ENCODE data around the gene CNOT6L.
"Not testable (repeated sequence)": the region's sequence is repeated elsewhere in the genome, so short reads cannot be mapped to it uniquely, and the experiment has no call there.

Gene CNOT6L

DNA sequence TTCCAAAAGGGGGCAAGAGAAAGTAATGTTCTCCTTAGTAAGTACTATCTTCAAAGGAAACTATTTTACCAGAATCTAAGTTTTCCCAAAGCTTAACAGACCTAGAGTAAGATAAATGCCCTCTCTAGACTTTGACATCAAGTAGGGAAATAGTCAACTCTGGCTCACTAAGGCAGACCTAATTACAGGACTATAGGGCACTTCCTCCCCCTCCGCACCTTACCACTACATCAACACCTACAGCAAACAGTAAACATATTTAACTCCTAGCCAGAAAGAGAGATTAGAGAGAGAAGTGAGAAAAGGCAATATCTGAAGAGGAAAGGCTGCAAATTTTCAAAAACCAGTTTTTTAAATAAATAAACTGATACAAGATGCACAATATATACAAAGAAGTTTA is 60.4 kb downstream of the CNOT6L start:
- Histone ChIP-seq H2AFZ (ENCODE audit: low read depth, low read length) (no peak overlapping the region), H3K4me1 (ENCODE audit: insufficient read depth, low read length) (no peaks in the 10 kb centered on the region), H3K27me3 (ENCODE audit: insufficient read depth, low read length) (no peaks in the 10 kb centered on the region), H3K36me3 (ENCODE audit: insufficient read depth, low read length) (peaks cover 10% of the 10 kb centered on the region), H3K9me3 (ENCODE audit: low read length) (peaks cover 6% of the 10 kb centered on the region), H3K4me3 (ENCODE audit: low read length) (no peak overlapping the region)

DNA sequence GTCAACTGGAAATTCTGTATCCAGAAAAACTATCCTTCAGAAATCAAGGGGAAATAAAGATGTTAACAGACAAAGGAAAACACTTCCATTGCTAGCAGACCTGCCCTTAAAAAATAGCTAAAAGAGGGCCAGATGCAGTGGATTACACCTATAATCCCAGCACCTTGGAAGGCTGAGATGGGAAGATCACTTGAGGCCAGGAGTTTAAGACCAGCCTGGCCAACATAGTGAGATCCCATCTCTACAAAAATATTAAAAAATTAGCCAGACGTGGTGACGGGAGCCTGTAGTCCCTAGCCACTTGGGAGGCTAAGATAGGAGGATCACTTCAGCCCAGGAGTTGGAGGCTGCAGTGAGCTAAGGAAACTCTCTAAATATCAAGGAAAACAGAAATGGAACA is 67.4 kb downstream of the CNOT6L start:
- no peaks in the 10 kb centered on the region for H3K27me3 ChIP-seq (ENCODE audit: insufficient read depth, low read length)
- no peaks in the 10 kb centered on the region for H3K4me1 ChIP-seq (ENCODE audit: insufficient read depth, low read length)
- peaks cover 6% of the 10 kb centered on the region for H3K9me3 ChIP-seq (ENCODE audit: low read length)
- no peak overlapping the region for H2AFZ ChIP-seq (ENCODE audit: low read depth, low read length)
- H3K4me3 ChIP-seq (ENCODE audit: low read length), result no peak overlapping the region
- H3K36me3 ChIP-seq (ENCODE audit: insufficient read depth, low read length), result peaks cover 10% of the 10 kb centered on the region

DNA sequence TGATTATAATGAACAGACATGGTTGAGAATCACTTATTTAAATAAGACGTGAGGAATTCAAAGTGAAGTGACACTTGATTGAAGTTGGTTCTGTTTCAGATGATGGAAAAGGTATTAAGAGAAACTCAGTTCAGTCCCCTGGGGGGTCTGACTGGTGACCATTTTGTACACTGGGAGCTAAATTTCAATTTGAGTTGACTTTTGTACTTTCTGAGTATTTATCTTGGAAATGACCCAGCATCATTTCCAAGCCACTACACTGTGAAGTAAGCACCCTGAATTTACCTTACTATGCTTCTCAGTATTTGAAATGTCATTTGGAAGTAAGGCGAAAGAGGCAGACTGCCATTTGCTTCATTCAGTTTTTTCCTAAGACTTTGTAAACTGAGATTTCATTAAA is 73.4 kb downstream of the CNOT6L start:
- Histone ChIP-seq H3K4me3 (ENCODE audit: low read length) (no peak overlapping the region), H3K36me3 (ENCODE audit: insufficient read depth, low read length) (peaks cover 3% of the 10 kb centered on the region), H2AFZ (ENCODE audit: low read depth, low read length) (no peak overlapping the region), H3K9me3 (ENCODE audit: low read length) (peaks cover 1% of the 10 kb centered on the region), H3K4me1 (ENCODE audit: insufficient read depth, low read length) (no peaks in the 10 kb centered on the region), H3K27me3 (ENCODE audit: insufficient read depth, low read length) (no peaks in the 10 kb centered on the region)

DNA sequence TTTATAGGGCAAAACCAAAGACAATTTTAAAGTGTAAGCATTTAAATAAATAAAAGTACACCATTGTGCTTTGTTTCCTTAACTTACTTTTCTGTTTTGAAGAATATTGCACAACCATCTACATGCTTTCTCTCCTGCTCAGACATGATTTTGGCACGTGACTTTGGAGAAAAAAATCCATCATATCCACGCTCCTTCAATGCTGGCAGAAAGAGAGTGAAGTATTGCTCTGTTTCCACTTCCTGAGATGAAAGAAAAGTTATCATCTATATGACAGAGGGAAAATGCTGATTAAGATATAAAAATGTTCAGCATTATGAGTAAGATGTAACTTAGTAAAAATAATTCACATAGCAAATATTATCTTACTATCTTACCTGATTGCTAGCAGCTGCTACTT is 77.1 kb downstream of the CNOT6L start:
- H3K4me1 ChIP-seq (ENCODE audit: insufficient read depth, low read length), result no peaks in the 10 kb centered on the region
- no peak overlapping the region for H3K4me3 ChIP-seq (ENCODE audit: low read length)
- H2AFZ ChIP-seq (ENCODE audit: low read depth, low read length), result no peak overlapping the region
- H3K27me3 ChIP-seq (ENCODE audit: insufficient read depth, low read length), result no peaks in the 10 kb centered on the region
- H3K36me3 ChIP-seq (ENCODE audit: insufficient read depth, low read length), result peaks cover 19% of the 10 kb centered on the region
- H3K9me3 ChIP-seq (ENCODE audit: low read length), result no peaks in the 10 kb centered on the region

DNA sequence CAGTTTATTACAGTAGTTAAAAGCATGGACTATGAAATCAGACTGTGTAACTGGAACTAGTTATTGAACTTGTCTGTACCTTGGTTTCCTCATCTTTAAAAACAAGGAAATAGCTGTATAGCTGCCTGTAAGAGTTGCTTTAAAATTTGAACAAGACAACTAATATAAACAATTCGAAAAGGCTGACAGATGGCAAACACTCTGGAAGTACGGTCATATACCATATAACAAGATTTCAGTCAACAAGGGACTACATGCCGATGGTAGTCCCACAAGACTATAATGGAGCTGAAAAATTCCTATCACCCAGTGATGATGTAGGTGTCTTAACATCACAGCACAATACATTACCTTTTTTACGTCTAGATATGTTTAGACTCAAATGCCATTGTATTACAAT is 78.7 kb downstream of the CNOT6L start:
- peaks cover 19% of the 10 kb centered on the region for H3K36me3 ChIP-seq (ENCODE audit: insufficient read depth, low read length)
- no peaks in the 10 kb centered on the region for H3K4me1 ChIP-seq (ENCODE audit: insufficient read depth, low read length)
- H3K9me3 ChIP-seq (ENCODE audit: low read length), result no peaks in the 10 kb centered on the region
- H3K4me3 ChIP-seq (ENCODE audit: low read length), result no peak overlapping the region
- H3K27me3 ChIP-seq (ENCODE audit: insufficient read depth, low read length), result no peaks in the 10 kb centered on the region
- H2AFZ ChIP-seq (ENCODE audit: low read depth, low read length), result no peak overlapping the region

DNA sequence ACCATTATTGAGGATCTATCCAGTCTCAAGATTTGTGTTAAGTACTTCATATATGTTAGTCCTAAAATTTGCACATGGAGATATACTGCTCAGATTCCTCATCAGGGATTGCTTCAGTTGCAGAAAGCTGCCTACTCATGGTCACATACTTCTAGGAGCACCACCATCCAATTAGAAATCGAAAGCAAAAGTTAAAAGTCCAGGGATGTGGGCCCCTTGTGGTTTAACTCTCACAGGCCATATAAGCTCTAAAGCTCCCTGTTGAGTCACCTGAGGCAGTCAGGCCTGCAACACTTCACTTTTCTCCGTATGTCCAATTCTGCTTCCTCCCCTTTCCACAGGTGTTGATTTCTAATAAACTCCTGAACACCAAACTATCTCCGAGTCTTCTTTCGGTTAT is 84.2 kb downstream of the CNOT6L start:
- H3K4me1 ChIP-seq (ENCODE audit: insufficient read depth, low read length), result no peaks in the 10 kb centered on the region
- H3K27me3 ChIP-seq (ENCODE audit: insufficient read depth, low read length), result no peaks in the 10 kb centered on the region
- no peaks in the 10 kb centered on the region for H3K9me3 ChIP-seq (ENCODE audit: low read length)
- no peak overlapping the region for H3K4me3 ChIP-seq (ENCODE audit: low read length)
- no peak overlapping the region for H2AFZ ChIP-seq (ENCODE audit: low read depth, low read length)
- peaks cover 19% of the 10 kb centered on the region for H3K36me3 ChIP-seq (ENCODE audit: insufficient read depth, low read length)

DNA sequence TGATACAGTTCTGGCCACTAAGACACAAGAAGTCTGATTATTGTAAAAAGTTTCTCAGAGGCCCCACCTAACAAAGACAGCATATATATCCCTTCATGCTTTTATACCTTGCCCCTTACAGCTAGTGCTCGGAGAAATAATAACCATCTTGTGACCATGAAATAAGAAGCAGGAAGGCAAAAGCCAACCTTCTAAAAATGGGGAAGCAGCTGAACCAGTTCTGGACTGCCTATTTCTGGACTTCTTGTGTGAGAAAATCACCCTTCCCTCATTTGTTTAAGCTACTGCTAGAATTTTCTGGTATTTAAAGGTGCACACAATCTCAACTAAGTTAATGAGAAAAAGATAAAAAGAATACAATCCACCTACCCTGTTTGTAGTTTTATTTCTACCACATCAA is 87.5 kb downstream of the CNOT6L start:
- H2AFZ ChIP-seq (ENCODE audit: low read depth, low read length), result no peak overlapping the region
- no peak overlapping the region for H3K4me3 ChIP-seq (ENCODE audit: low read length)
- H3K4me1 ChIP-seq (ENCODE audit: insufficient read depth, low read length), result no peaks in the 10 kb centered on the region
- no peaks in the 10 kb centered on the region for H3K9me3 ChIP-seq (ENCODE audit: low read length)
- no peaks in the 10 kb centered on the region for H3K27me3 ChIP-seq (ENCODE audit: insufficient read depth, low read length)
- H3K36me3 ChIP-seq (ENCODE audit: insufficient read depth, low read length), result peaks cover 29% of the 10 kb centered on the region

DNA sequence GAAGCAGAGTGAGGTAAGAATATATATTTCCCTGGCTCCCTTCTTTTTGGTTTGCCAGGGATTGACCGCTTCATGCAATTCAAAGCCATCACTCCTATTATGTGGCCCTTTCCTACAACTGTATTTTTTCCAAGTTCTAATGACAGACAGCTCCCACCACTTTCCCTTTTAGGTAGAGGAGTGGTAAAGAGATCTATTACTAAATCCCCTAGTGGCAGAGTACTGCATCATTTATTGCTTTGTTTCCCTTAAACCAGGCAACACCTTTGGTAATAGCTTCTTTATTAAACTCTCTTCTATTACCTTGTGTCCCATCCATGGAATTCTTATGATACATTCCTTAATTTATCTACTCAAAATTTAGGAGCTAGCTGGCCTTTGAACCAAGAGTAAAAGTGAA is 90.7 kb downstream of the CNOT6L start:
- Histone ChIP-seq H3K27me3 (ENCODE audit: insufficient read depth, low read length) (no peaks in the 10 kb centered on the region), H3K4me1 (ENCODE audit: insufficient read depth, low read length) (no peaks in the 10 kb centered on the region), H3K4me3 (ENCODE audit: low read length) (no peak overlapping the region), H2AFZ (ENCODE audit: low read depth, low read length) (no peak overlapping the region), H3K9me3 (ENCODE audit: low read length) (no peaks in the 10 kb centered on the region), H3K36me3 (ENCODE audit: insufficient read depth, low read length) (peaks cover 41% of the 10 kb centered on the region)

DNA sequence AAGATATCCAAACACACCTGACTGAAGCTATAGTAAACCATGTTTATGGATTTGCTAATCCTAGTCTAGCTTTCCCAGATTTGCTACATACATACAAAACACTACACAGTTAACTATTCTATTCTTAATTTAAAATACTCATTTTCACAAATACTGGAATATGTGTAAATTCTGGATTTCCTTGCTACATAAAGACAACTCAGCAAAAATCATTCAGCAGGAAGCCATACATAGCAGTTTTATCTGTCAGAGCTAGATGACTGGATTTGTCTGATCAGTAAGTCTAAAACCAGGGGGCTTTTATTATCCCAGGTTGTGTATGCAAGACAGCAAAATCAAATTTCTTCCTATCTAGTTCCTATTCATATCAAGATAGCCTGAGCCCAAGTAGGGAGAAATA is 98.1 kb downstream of the CNOT6L start:
- H3K4me3 ChIP-seq (ENCODE audit: low read length), result no peak overlapping the region
- H3K4me1 ChIP-seq (ENCODE audit: insufficient read depth, low read length), result no peaks in the 10 kb centered on the region
- H2AFZ ChIP-seq (ENCODE audit: low read depth, low read length), result no peak overlapping the region
- H3K27me3 ChIP-seq (ENCODE audit: insufficient read depth, low read length), result no peaks in the 10 kb centered on the region
- no peaks in the 10 kb centered on the region for H3K9me3 ChIP-seq (ENCODE audit: low read length)
- peaks cover 12% of the 10 kb centered on the region for H3K36me3 ChIP-seq (ENCODE audit: insufficient read depth, low read length)

DNA sequence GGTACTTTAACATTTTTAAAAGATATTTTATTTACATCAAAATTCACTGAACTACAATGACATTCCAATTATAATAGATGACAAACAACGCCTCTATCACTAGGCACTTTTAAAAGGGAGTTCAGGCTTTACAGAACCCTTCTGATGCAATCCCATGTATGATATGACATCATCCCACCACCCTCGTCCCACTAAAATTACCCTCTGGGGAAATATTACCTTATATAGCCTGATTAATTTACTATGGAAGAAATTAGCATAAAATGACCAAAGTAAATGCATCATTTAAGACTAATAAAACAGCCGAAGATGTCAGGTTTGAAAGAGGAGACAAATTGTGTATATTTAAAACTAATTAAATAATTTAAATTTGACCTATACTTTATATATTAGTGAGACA is 100.7 kb downstream of the CNOT6L start:
- H2AFZ ChIP-seq (ENCODE audit: low read depth, low read length); H3K4me1 ChIP-seq (ENCODE audit: insufficient read depth, low read length); H3K27me3 ChIP-seq (ENCODE audit: insufficient read depth, low read length); H3K36me3 ChIP-seq (ENCODE audit: insufficient read depth, low read length); H3K4me3 ChIP-seq (ENCODE audit: low read length); H3K9me3 ChIP-seq (ENCODE audit: low read length): not testable (repeated sequence)

DNA sequence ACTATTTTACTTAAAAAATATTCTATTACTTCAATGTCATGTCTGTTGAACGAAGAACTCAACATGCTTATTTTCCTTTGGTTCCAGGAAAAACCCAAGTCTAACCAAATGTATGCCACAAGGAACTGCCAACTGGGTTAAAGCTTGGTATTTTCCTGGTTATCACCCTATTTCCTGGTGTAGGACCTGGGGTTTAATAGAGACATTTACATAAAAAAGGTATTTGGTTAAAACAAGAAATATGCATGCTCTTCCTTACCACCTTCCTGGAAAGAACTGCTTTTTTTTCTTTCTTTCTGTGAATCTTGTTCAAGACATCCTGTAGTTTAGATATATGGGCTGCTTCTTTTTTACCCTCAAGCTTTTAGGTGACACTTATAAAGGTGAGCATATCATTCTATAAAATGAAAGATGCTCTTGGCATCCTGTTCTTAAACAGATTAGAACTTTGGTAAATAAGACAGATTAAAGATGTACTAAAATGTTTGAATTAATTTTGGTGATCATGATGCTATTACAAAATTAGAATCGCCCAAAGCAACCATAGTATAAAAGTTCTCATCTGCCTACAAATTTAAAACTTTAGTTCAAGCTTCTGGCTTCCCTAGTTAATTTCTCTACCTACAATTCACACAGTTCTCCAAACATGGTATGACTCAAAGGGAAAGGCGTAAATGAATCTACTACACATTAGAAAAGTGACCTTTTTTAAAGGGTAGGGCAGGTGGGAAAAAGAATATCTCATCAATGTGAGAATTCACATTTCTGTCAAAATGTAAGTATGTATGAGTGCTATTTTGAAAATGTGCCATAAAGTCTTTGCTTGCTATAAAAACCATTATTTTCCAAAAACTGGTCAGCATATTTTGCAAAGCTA is 103.5 kb downstream of the CNOT6L start:
- Histone ChIP-seq H3K27me3 (ENCODE audit: insufficient read depth, low read length) (no peaks in the 10 kb centered on the region), H3K4me1 (ENCODE audit: insufficient read depth, low read length) (peaks cover 11% of the 10 kb centered on the region), H3K9me3 (ENCODE audit: low read length) (no peaks in the 10 kb centered on the region), H3K36me3 (ENCODE audit: insufficient read depth, low read length) (peaks cover 4% of the 10 kb centered on the region), H3K4me3 (ENCODE audit: low read length) (no peak overlapping the region), H2AFZ (ENCODE audit: low read depth, low read length) (no peak overlapping the region)

DNA sequence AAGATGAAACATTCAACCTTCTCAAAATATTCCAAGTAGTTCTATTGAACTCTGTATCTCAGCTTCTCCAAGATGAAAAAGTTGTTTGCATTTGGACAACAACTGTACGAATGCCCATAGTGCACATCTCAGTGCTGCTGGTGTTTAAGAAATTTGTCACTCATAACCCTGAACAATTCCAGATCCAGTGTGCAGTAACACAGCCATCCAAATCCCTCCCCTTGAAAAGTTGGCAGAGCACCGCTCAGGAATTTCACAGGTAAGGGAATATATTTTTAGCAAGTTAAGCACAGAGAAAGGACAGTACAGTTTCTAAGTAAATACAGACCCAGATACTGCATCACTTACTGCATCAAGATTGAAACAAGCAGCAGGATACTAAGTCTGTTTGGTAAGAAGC is 104.7 kb downstream of the CNOT6L start:
- Histone ChIP-seq H3K36me3 (ENCODE audit: insufficient read depth, low read length) (no peaks in the 10 kb centered on the region), H3K4me1 (ENCODE audit: insufficient read depth, low read length) (peaks cover 21% of the 10 kb centered on the region), H2AFZ (ENCODE audit: low read depth, low read length) (no peak overlapping the region), H3K4me3 (ENCODE audit: low read length) (no peak overlapping the region), H3K27me3 (ENCODE audit: insufficient read depth, low read length) (no peaks in the 10 kb centered on the region), H3K9me3 (ENCODE audit: low read length) (no peaks in the 10 kb centered on the region)

DNA sequence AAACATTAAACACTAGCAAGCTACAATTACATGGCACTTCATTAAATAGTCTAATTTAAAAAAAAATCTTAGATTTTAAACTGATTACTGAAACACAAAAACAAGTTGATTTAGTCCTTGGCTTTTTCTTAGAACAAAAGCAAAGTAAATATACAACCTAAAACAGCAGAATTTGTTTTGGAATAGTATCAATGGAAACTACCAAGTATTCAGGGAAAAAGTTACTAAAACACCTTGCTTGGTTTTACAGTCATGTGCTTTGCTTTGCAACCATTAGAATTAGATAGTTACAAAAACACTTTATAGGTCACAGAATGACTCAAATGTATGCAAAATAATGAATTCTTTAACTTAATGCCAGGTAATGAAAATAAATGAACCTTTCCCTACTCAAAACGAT is 105.3 kb downstream of the CNOT6L start:
- Histone ChIP-seq H3K4me1 (ENCODE audit: insufficient read depth, low read length) (peaks cover 21% of the 10 kb centered on the region), H3K36me3 (ENCODE audit: insufficient read depth, low read length) (no peaks in the 10 kb centered on the region), H2AFZ (ENCODE audit: low read depth, low read length) (no peak overlapping the region), H3K27me3 (ENCODE audit: insufficient read depth, low read length) (no peaks in the 10 kb centered on the region), H3K9me3 (ENCODE audit: low read length) (no peaks in the 10 kb centered on the region), H3K4me3 (ENCODE audit: low read length) (no peak overlapping the region)

DNA sequence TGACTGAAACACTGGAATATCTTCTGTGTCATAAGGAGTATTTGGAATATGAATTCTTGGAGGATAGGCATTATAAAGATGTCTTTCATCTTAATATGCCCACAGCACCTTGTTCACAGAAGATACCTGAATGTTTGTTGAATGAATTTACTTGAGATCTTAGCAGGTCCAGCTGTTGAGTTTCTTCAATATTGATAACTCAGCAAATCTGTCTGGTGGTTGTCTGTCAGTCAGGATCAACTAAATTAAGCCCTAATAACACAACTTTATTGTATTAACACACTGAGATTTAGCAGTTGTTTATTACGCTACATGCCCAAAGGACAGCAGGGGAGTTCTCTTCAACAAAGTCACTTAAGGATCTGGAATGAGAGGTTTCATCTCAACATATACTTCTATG is 106.5 kb downstream of the CNOT6L start:
- Histone ChIP-seq H3K27me3 (ENCODE audit: insufficient read depth, low read length) (no peaks in the 10 kb centered on the region), H3K4me1 (ENCODE audit: insufficient read depth, low read length) (peaks cover 21% of the 10 kb centered on the region), H2AFZ (ENCODE audit: low read depth, low read length) (no peak overlapping the region), H3K4me3 (ENCODE audit: low read length) (no peak overlapping the region), H3K36me3 (ENCODE audit: insufficient read depth, low read length) (no peaks in the 10 kb centered on the region), H3K9me3 (ENCODE audit: low read length) (no peaks in the 10 kb centered on the region)

All from neuron (in vitro differentiated cells).